Ramos (cell line): Measurements from ENCODE around the gene BRD3.
"Not testable (repeated sequence)": the region's sequence is repeated elsewhere in the genome, so short reads cannot be mapped to it uniquely, and the experiment has no call there.

Experiments
- in situ Hi-C: fragments of 300-500 bp; cut with MboI; formaldehyde crosslinking; loops from one replicate; pipeline ENCODE4 v1.14.3; 2022; ENCODE audit warnings: low sequenced_read_pairs; ENCODE audit not compliant: unreplicated experiment

BRD3 gene

DNA sequence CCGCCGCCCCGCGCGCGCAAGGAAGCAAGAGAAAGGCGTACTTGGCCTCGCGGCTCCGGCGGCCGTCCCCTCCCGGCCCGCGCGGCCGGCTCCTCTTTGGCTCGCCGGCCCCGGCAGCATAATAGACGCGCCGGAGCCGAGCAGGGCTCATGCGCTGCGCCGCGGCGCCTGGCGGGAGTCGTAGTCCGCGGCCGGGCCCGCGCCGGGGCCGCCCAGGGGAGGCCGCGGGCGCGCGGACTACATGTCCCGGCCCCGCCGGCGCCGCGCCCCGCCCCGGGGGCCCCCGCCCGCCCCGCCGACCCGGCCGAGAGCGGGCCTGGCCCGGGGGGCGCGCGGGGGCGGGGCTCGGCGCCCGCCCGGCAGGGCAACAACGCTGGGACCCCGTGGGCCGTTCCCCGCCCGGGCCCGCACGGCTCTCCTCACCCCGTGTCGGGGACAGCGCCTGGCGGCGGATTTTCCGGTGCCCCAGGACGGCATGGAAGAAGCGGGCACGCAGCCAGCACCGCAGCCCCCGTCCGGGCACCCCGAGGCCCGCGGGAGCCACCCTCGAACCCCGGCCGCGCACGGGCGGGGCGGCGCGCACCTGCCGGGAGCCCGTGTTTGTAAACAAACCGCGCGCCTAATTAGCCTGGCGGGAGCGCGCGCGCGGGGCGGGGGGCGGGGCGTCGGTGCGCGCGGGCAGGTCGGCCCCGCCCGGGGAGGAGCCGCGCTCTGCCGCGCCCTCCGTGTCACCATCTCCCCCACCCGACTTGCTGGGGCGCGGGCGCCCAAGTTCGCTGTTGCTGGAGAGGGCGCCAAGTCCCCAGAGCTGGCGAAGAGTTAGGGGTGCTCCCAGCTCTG, at the start of gene BRD3:
Gene BRD3, minus strand, starts transcription at position 123 of the 840 bp plus-strand sequence. CDS start 14,549 bp downstream, outside the sequence.
- in situ Hi-C loops, result no loop called here

DNA sequence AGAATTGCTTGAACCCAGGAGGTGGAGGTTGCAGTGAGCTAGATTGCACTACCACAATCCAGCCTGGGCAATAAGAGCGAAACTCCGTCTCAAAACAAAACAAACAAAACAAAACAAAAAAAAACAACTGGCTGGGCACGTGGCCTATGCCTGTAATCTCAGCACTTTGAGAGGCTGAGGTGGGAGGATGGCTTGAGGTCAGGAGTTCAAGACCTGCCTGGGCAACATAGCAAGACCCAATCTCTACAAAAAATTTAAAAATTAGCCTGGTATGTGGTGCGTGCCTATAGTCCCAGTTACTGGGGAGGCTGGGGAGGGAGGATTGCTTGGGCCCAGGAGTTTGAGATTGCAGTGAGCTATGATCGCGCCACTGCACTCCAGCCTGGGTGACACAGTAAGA, 44.7 kb upstream of the BRD3 start:
- in situ Hi-C loops, result no loop called here

GRCh38 chr9:134111064-134111463, 43.2 kb upstream of the BRD3 start:
- in situ Hi-C loops, result no loop called here

DNA sequence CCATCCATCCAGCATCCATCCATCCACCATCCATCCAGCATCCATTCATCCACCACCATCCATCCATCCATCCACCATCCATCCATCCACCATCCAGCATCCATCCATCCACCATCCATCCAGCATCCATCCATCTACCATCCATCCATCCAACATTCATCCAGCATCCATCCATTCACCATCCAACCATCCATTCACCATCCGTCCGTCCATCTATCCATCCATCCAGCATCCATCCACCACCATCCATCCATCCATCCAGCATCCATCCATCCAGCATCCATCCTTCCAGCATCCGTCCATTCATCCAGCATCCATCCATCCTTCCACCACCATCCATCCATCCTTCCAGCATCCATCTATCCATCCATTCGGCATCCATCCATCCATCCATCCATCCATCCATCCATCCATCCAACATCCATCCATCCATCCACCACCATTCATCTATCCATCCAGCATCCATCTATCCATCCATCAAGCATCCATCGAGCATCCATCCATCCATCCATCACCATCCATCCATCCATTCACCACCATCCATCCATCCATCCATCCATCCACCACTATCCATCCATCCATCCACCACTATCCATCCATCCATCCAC, 35.7 kb upstream of the BRD3 start:
- in situ Hi-C loops, result no loop called here

DNA sequence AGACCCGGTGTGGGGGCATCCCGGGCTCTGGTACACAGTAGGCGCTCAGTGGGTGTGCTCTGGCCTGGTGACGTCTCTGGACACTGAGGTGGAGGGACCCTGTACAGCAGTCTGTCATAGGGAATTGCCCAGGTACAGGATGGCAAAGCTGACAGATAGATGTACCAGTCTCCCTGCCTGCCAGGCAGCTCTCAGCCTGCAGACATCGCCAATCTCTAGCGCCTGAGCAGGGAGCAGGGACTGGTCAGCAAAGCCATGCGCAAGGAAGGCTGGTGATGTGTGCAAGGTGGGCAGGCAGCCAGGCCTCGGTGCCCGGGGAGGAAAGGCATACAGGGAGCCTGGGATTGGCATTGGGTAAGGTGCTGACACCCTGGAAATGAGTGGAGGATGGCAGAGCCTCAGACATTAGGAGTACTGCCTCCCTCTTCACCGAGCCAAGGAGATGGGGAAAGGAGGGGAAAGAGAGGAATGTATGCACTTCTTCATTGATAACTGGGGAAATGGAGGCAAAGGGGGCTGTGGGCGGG, 33.9 kb upstream of the BRD3 start:
- in situ Hi-C loops, result no loop called here

GRCh38 chr9:134101133-134101532, 33.3 kb upstream of the BRD3 start:
- in situ Hi-C loops, result not testable (repeated sequence)

DNA sequence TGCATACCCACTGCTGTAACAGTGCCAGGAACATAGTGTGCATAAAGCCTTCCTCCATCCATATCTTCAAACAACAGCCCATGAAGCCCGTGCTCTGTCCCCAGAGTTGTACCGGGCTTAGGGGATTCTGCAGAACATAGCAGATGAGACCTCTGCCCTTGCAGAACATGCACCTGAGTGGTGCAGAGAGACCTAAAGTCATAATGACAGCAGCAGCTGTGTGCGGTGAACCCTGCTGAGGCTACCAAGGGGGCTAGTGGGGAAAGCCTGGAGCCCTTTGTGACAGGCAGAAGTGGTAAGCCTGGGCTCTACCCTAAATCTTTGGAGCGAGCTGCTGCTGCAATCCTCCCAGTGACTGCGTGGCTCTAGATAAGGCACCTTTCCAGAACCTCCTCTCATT, 32.2 kb upstream of the BRD3 start:
- in situ Hi-C loops, result no loop called here

GRCh38 chr9:134099123-134099761, 31.4 kb upstream of the BRD3 start:
- in situ Hi-C loops, result no loop called here

DNA sequence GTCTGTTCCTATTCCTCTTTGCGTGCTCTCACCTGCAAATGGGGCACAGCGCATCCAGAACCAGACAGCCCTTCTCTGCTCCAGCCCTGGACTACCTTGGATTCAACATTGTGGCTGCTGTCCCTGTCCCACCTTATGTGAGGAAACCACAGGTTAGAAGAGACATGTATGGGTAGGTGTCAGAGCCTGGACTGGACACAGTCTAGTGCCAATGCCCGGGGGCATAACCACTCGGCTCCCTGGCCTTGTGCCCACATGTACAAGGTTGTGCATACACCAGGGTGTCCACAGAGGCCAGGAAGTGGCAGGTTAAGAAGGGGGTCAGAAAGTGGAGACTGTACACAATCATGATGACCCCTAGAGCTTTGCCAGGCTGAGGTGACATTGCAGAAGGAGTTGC, 22.1 kb upstream of the BRD3 start:
- in situ Hi-C loops, result no loop called here

DNA sequence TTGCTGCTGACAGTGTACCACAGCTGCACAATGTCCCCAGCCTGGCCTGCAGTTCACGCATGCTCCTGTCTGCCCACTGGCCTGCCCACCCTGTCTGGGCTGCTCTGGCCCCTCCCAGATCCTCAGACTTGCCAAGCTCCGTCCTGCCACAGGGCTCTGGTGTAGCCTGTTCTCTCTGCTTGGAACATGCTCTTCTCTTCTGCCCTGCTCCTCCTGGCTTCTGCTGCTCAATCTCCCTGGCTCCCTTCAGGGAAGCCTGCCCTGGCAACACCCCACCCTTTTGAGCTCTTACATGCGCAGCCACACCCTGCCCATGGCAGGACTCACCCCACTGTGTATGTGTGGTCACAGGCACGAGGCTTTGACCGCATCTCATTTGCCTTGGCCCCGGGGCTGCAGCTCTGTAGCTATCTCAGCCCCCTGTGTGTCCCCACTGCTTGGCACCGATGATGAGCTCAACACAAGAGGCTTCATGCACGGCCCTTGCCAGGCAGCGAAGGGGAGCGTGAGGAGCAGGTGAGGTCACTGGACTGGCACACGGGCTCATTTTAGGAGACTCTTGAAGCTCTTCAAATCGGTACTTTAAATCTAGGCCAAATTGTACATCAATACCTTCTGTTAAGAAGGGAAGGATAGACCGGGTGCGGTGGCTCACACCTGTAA, 20.4 kb upstream of the BRD3 start:
- in situ Hi-C loops, result no loop called here

GRCh38 chr9:134085674-134086073, 17.8 kb upstream of the BRD3 start:
- in situ Hi-C loops, result no loop called here

DNA sequence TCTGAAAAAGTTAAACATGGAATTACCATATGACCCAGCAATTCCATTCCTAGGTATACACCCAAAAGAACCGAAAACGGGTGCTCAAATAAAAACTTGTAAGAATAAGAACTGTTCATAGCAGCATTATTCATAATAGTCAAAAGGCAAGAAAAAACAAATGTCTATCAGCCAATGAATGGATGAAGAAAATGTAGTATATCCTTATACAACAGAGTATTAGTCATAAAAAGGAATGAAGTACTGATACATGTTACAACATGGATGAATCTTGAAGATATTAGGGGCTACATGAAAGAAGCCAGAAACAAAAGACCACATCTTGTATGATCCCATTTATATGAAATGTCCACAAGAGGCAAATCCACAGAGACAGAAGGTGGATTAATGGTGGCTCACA, 15.6 kb upstream of the BRD3 start:
- in situ Hi-C loops, result no loop called here

DNA sequence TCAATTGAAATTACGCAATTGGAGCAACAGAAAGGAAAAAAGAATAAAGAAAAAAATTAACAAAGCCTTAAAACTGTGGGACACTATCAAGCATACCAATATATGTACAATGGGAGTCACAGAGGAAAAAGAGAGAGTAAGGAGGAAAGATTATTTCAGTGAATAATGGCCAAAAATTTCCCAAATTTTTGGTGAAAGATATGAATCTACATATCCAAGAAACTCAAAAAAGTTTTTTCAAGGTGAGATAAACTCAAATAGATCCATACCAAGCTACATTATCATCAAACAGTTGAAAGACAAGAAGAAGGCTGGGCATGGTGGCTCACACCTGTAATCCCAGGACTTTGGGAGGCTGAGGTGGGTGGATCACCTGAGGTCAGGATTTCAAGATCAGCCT, 8.8 kb upstream of the BRD3 start:
- in situ Hi-C loops, result no loop called here

- in situ Hi-C loops, result not testable (repeated sequence)
Measured at GRCh38 chr9:134075689-134076088, 7.9 kb upstream of the BRD3 start.

DNA sequence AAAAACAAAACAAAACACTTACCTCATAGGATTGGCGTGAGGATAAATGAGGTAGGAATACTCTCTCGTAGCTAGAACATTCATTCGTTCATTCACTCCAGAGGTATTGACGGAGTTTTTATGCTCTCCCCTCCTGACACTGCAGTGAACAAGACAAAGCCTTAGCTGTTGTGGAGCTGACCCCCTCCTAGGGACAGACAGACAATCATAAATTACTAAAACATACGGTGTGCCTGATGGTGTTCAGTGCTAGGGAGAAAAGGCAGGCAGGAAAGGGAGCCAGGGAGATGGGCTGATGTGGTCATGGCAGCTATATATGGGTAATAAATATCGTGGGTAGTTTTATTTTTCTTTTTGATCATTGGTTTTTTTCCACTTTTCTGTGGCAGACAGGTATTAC, 5.7 kb upstream of the BRD3 start:
- in situ Hi-C loops, result no loop called here

- in situ Hi-C loops, result not testable (repeated sequence)
Measured at GRCh38 chr9:134072683-134073082, 4.9 kb upstream of the BRD3 start.

DNA sequence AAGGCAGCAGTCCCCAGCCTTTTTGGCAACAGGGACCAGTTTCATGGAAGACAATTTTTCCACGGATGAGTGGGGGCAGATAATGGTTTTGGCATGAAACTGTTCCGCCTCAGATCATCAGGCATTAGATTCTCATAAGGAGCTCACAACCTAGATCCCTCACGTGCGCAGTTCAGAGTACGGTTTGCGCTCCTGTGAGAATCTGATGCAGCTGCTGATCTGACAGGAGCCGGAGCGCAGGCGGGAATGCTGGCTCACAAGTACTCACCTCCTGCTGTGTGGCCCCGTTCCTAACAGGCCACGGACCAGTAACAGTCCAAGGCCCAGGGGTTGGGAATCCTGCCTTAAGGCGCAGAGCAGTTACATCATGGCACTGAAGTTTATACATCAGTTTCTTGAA, 3.3 kb upstream of the BRD3 start:
- in situ Hi-C loops, result no loop called here

DNA sequence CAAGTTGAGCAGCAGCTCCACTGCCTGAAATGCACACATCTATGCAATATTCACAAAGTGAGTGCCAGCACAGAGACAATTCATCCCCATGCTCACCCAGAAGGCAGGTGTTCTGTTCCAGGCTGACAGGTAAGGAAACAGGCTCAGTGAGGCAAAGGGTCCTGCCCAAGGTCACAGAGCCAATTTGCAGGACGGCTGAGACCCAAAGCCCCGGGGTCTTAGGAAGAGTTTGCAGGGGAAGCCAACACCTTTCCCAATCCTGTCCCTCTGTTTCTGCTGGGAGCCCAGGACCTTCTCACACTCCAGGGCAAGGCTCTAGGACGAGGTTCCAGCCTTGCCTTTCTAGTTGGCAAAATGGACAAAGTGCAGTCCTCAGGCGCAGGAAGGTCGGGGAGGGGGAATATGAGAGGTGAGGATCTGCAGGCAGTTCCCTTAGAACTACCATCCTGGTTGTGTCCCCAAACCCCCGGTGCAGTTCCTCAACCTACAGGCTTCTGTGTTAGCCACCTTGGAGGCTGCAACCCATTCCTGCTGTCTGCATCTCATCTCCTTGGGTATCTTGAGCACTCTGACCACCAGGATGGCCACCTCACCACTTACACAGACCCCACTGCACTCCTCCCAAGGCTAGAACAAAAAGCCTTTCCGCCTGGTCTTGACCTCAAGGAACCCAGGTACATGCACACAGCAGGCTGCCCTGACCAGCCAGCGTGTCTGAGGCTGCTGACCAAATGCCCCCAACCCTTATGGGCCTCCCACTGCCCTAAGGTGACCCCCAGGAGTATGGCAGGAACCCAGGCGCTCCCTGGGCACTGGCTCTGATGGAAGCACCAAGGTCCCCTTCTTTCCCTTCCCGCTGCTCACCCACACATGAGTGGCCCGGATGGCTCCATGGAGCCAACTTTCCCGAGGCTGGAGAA, 1.9 kb upstream of the BRD3 start:
- in situ Hi-C loops, result no loop called here

- in situ Hi-C loops, result no loop called here
Measured at GRCh38 chr9:134068744-134069479, 1.1 kb upstream of the BRD3 start.
